Measurements from ENCODE around the gene TRABD2A.

GRCh38 chr2:84894131-84894586 is 13.3 kb upstream of the TRABD2A start:
- TF ChIP-seq CTCF (IDR thresholded peaks at IDR 0.05; ENCODE audit: insufficient read depth, low read length, poor library complexity, severe bottlenecking): no peak
- TF ChIP-seq EZH2phosphoT487 (conservative IDR thresholded peaks at IDR 0.05; ENCODE audit: low read length): no peak
